ENCODE measurements around the gene SPIRE1.
"Not testable (repeated sequence)": the region's sequence is repeated elsewhere in the genome, so short reads cannot be mapped to it uniquely, and the experiment has no call there.

The SPIRE1 gene

DNA sequence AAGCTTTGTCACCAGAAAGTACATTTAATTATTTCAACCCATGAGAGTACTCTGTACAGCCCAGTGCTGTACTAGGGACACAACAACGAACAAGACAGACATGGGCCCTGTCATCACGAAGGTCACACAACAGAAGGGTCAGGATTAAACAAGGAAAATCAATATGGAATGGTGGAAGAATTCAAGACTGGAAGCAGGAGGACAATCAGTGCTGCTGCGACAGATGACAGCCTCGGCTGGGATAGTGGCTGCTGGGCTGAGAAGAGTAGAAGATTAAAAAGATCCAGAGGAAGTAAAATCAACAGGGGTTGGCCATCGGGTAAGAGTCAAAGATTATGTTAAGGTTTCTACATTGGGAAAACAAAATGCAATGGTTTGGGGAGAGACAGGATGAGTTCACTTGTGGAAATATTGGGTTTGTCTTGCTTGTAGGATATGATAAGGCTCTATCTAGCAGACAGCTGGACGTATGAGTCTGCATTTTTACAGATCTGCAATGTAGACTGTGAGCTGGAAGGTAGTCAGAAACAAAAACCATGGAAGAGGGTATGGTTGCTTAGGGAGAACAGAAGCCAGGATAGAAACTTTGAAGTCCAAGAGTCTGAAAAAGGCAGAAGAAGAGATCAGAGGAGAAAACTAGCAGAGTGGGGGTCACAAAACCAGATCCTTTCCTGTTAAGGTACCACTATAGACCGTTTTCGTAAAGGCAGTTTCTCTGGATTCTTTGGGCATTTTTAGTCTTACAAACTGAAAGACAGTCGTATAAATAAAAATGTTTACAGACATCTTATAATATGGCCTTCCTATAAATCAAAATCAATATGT lies 166.1 kb downstream of the SPIRE1 start:
- DNase-seq (ENCODE audit: low read depth in 2 of 2) = no peak

DNA sequence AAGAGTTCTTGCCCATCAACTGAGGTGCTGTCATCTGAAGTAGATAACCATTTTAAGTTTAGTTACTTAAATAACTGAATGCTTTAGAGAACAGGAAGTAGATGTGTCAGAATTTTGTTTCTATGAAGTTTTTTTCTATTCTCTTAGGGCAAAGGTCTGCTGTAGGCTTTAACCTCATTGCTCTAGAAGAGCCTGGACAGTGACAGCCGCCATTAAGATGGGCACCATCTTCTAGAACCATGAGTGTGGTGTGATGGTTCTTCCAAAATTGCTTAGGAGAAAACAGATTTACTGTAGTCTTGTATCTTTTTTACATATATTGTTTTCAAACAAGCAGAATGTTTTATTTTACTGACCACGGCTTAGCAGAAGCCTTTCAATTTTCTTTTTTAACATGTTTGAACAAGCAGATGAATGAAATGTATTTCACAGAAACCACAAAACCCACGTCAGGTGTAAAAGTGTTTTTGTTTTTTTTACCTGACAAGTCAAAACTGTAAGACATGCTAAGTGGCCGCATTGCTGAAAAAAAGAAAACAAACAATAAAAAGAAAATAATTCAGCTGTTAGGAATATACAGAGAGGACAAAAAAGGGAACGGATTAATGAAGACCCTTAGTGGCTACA lies 172.3 kb downstream of the SPIRE1 start:
- no peak for DNase-seq (ENCODE audit: low read depth in 2 of 2)

DNA sequence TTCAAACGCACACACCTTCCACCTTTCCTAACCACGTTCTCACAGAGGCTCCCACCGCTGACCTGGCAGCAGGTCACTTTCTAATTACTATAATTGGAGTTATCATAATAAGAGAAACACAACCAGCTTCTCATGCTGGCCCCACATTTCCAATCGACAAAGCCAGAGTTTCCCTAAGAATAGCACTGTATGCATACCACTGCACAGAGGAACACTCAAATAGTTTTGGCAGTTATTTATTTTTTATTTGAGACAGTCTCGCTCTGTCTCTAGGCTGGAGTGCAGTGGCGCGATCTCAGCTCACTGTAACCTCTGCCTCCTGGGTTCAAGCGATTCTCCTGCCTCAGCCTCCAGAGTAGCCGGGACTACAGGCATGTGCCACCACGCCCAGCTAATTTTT lies 176.0 kb downstream of the SPIRE1 start:
- DNase-seq (ENCODE audit: low read depth in 2 of 2) = not testable (repeated sequence)

DNA sequence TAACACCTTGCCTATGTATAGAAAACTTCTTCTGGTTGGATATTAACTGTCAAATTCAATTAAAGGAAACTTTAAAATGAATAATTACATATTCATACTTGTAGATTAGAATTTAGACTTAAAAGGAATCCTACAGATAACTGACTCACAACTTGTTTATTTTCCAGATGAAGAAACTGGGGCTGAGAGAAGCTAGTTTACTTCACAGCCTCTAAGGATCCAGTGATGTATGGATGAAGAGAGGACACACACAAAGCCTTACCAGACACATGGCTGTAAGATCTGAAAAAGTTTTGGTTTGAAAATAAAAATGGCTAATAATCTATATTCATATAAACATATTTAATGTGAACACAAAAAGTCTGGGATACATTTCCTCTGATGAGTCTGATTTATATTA lies 177.9 kb downstream of the SPIRE1 start:
- no peak for DNase-seq (ENCODE audit: low read depth in 2 of 2)

DNA sequence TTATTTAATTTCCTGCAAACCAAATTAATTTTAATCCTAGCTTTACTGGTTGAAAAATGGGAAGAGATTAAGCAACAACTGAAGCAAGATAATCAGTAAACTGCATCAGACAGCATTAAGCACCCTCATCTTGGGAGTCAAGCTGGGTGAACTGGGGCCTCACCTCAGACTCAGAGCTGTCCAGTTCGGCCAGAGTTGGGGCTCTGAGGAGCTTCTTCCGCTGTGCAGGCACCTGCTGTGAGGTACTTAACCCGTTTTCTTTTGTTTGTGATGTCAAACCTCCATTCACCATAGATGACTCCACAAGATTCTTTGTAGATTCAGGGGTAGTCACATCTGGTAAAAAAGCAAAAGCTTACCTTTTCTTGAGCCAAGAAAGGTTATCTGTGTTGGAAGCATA lies 178.4 kb downstream of the SPIRE1 start:
- no peak for DNase-seq (ENCODE audit: low read depth in 2 of 2)

DNA sequence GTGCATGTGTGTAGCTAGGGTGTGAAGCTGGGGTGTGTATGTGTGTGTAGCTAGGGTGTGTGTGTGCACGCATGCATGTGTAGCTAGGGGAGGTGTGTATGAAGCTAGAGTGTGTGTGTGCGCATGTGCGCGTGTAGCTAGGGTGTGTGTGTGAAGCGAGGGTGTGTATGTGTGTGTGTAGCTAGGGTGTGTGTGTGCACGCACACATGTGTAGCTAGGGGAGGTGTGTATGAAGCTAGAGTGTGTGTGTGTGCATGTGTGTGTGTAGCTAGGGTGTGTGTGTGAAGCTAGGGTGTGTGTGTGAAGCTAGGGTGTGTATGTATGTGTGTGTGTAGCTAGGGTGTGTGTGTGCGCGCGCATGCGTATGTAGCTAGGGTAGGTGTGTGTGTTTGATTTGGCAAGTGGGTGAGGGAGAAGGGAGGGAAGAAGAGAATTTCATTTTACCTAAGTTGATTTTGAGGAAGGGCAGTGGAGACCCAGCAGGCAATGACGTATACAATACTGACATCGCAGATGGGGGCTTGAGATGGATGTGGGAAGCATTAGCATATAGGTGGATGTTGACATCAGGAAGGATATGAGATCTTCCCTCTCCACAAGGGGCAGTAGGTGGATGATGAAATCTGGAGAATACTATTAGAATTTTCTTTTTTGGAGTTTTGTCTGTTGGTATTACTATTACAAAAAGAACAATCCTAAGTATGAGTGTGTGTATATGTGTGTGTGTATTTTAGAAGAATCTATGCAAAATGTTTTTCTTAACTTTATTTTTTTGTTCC lies 179.4 kb downstream of the SPIRE1 start:
- no peak for DNase-seq (ENCODE audit: low read depth in 2 of 2)

DNA sequence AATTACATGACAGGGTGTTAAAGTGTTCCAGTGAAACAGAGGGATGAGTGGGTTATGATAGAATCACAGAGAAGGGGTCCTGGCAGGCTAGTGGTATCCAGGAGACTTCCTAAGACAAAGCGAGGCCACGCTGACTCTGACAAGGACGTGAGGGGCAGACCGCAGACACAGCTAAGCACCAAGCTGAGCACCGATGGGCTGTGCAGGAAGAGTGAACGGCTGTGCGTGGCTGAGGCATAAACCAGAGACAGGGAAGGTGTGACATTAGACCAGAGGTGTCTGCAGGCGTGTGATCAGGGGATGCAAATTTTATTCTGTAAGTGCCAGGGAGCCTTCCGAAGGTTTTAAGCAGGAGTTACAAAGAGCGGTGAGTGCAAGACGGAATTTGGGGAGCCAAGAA lies 180.3 kb downstream of the SPIRE1 start:
- no peak for DNase-seq (ENCODE audit: low read depth in 2 of 2)

DNA sequence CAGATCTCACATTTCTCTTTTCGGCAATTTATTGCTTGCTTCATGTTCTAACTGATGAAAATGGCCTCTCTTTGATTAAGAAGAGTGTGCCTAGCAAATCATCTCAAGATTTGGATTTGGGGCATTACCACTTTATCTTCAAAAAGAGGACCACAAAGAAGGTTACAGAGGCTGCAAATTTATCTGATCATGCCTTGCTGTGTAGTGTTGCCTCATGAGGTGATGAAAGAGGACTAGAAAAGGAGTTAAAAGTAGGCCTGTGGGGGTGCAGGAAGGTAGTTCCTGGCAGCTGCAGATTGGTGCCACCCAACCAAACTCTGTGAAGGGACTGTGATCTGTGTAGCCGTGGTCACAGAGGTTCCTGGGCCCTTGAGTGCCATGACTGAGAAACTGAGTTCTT lies 181.0 kb downstream of the SPIRE1 start:
- no peak for DNase-seq (ENCODE audit: low read depth in 2 of 2)

DNA sequence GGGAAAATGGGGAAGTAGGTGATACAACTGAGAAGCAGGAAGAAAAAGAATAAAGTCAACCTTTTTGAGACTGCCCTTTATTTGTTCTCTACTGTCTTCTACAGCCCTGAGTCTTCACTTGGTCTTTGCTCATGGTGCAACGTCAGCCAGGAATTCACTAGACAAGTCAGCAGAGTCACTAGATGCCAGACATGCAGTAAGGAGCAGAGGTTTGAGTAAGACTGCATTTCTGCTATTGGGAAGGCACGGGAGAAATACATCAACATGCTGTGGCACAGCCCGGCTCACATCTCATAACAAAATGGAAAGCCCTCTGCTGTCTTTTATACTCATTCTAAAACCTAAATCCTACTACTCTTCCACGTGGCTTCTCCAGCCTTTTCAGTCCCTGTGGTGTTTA lies 183.0 kb downstream of the SPIRE1 start:
- DNase-seq (ENCODE audit: low read depth in 2 of 2) = no peak

DNA sequence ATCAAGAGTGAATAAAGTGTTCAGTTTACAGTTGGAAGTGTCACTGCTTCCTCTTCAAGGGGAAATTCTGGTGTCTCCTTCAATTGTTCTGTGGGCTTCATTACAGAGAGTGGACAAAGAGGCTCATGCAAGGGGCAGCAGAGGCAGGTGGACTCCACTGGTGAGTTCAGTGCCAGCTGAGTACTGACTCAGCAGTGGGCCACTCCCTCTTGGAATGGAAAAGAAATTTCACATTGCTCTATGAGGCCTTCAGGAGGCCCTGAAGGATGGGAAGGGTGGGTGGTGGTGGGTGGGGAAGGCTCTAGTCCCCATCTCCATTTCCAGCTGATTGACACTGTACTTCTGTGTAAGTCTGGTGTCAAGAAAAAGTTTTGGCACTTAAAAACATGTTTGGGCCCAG lies 183.8 kb downstream of the SPIRE1 start:
- no peak for DNase-seq (ENCODE audit: low read depth in 2 of 2)

DNA sequence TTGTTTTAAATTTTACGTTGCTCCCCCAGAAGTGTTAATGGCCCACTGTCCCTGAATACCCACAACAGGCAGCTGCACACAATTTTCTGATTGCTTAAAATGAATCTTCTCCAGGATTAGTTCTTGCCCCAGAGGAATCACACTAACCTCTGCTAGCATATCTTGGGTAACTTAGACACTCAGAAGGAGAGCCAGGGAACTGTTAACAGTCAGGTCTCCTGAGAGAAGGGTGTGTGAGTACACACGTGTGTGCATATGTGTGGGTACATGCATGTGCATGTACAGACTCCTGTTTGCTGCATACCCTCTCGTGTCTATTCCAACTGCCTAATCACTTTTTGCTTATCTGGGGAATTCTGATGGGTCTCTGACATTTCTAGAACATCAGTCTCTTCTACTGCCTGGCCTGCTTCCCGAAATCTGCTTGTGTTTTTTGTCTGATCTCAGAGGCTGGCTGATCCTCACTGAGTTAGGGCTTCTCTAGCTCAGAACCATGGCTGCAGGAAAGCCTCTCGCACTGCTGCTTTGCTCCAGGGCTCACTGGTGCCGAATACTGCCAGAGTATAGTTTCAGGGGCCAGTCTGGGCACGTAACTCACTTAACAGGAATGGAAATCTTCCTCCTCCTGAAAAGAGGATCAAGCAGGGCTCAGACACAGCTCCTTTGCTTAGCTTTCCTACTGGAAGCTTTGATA lies 187.4 kb downstream of the SPIRE1 start:
- no peak for DNase-seq (ENCODE audit: low read depth in 2 of 2)

DNA sequence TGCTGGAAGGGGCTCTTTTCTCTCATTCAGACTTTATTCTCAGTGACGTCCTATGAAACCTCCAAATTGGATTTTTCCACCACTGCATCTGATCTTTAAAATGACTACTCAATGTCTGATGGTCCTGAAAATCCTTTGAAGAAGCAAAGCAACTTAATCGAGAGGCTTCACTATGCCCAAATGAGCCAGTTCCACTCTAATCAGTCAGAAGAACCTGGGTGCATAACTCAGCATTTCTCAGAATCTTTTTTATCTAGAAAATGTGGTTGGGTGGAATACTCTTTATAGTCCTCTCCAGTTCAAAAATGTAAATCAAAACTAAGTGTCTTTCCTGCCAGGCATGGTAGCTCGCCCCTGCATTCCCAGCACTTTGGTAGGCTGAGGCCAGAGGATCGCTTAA lies 189.5 kb downstream of the SPIRE1 start:
- DNase-seq (ENCODE audit: low read depth in 2 of 2) = no peak

DNA sequence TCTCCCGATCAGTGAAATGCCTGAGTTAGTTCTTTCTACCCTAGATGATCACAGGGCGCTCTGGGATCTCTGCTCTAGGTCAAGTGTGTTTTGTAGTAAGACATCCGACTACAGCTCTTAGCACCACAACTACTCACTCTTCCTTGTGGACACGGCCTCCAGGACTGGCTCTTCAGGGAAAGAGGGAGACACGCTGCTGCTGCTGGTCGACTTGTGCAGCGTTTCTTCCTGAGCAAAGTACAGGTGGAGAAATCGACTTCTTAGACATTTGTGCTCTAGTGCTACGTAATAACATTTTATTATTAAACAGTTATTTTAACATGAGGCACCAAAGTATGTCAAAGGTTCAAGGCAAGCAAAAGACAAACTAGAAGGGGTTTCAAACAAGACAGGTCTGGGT lies 193.2 kb downstream of the SPIRE1 start:
- DNase-seq (ENCODE audit: low read depth in 2 of 2) = no peak

DNA sequence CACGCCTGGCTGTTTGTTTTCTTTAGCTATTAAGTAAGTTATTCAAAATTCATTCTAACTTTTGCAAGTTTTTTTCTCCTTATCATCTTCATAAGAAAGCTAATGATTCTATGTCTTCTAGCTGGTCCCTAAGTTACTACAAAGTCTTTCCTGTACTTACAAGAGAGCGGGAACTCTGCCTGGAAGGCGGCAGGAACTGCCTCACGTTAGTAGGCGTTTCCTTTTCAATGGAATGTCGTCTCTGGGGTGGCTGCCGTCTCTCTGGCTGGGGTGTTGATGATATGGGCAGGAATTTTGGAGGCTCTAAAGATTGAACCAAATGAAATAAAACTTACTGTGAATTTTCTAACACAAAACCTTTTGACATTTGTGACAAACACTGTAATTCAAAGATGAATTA lies 194.7 kb downstream of the SPIRE1 start:
- DNase-seq (ENCODE audit: low read depth in 2 of 2) = no peak

DNA sequence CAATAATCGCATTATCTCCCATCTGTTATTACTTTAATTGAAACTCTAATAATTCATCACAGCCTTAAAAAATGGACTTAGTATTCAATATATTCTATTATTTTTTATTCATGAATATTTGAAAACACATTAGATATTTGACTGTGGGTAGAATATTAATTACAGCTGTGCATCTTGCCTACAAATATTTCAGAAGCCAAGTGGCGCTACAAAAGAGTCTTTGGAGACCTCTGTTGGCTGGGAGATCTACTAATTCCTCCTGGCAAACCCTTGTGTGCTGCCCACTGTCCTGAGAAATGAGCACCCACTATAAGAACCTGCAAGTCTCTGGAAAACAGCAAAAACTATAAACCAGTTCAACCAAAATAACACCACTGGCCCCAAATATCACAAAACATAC lies 195.7 kb downstream of the SPIRE1 start:
- DNase-seq (ENCODE audit: low read depth in 2 of 2) = no peak

DNA sequence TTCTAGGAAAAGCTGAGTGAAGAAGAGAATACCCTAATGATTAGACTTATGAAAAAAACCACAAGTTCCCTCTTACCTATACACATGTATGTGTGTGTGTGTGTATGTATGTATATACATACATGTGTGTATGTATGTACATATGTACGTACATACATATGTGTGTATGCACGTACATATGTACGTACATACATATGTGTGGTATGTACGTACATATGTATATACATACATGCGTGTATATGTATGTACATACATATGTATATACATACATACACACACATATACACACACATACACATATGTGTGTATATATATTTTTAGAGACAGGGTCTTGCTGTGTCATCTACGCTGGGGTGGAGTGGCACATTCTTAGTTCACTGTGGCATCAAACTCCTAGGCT lies 196.6 kb downstream of the SPIRE1 start:
- DNase-seq (ENCODE audit: low read depth in 2 of 2) = no peak

DNA sequence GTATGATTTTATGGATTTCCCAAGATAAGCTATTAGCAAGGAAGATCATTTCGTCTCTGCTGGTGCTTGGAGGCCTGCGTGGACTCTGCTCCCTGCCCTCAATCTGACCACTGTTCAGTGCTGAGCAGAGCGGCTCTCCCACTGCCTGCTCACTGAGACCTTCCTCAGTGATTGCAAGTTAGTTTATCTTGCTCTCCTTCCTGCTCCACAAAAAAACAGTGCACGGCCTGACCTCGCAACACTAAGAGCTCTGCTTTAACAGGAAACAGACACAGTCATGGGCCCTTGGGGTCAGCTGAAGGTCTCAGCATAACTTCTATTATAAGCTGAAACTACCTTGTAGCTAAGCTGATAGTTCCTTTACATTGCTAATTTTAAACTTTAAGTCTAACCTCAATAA lies 197.0 kb downstream of the SPIRE1 start:
- DNase-seq (ENCODE audit: low read depth in 2 of 2) = no peak

DNA sequence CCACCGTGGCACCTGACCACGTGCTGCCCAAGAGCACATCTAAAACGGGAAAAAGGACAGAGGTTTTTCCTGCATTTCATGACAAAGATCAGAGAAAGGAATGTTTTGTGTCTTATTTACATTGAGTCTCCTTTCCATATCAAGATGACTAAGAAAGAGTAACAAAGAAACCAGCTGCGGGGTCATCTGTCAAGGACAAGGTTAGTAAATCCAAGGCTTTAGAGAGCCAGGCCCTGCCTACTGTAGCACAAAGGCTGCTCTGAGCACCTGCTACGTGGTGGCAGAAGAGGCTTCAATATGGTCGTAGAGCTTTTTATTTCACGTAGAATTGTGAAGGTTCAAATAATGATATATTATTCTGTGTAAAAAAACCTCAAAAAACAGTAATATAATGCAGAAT lies 199.1 kb downstream of the SPIRE1 start:
- no peak for DNase-seq (ENCODE audit: low read depth in 2 of 2)

DNA sequence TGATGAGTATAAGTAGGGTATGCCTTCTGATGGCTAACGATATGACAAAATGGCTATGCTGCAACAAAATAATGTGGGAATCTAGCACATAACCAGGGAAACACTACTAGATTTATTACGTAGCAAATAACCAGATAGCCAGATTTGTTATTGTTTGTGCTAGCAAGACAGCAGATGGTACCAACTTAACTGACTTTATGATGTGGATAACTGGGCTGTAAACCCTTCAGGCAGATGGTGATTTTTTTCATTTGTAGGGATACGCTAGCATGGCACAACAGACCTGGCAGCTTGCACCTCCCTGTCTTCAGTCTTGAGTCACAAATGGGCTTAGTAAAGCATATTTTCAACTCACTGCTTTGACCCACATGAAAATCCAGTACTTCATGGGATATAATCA lies 201.5 kb downstream of the SPIRE1 start:
- no peak for DNase-seq (ENCODE audit: low read depth in 2 of 2)

DNA sequence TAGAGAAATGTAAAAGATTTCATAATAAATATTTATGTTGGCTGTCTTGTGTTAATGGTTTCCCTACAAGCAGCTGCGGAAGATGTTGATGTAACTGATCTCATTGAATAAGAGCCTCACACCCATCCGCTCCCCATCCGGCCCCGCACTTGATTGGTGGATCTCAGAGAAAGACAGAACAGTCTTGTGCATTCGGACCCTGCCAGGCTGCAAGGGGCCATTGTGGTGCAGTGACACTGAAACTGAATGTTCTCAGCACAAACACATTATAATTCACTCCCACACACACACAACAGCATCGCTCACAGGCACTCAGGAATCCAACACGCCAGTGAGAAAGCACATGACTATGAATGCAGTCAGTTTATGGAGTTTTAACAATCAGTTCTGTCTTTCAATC lies 202.4 kb downstream of the SPIRE1 start:
- no peak for DNase-seq (ENCODE audit: low read depth in 2 of 2)

DNA sequence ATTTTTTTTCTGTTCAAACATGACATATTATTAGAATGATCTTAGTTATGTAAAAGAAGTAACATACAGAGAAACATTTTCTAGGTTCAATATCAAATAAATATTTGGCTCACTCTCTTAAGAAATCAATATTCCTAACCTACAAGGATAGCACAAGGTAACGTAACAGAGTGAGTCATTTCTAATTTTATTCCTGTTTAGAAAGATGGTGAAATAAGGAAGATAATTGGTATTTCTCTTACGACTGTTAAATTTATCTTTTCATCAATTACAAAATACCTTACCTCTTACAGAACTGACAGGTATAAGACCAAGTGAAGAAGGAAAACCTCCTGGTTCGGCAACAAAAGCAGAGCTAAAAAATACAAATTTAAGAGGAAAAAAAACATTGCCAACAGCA lies 205.1 kb downstream of the SPIRE1 start:
- no peak for DNase-seq (ENCODE audit: low read depth in 2 of 2)

DNA sequence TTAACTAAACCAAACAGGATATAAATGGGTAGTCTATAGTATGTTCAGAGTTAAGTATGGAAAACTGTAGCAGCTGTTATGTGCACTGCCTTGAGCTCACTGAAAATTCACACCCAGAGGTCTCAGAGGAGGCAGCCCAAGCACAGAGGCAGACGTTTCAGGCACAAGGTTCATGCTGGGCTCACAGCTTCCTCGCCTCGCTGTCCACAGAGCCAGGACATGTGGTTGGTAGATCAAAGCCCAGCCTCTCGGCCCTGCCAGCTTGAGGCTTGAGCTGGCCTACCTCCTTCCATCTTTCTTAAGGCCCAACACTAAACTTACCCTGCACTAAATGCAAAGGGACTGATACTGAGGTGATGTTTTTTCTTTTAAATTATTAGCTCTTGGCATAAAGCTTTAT lies 206.5 kb downstream of the SPIRE1 start:
- DNase-seq (ENCODE audit: low read depth in 2 of 2) = no peak
